ENCODE measurements around the gene ZNF628.
"Not testable (repeated sequence)": the region's sequence is repeated elsewhere in the genome, so short reads cannot be mapped to it uniquely, and the experiment has no call there.

ZNF628 gene

GRCh38 chr19:55490478-55491432 is 14.3 kb downstream of the ZNF628 start:
- H3K4me3 ChIP-seq (ENCODE audit: insufficient read depth, low read depth, low read length, poor library complexity, severe bottlenecking): no peak overlapping the region
- H3K27me3 ChIP-seq (replicated peaks; ENCODE audit: control insufficient read depth, insufficient read depth, low read length, poor library complexity, severe bottlenecking): no peaks in the 10 kb centered on the region

GRCh38 chr19:55491546-55492360 is 15.3 kb downstream of the ZNF628 start:
- no peak overlapping the region for H3K27ac ChIP-seq (ENCODE audit: insufficient read depth, low read length, poor library complexity, severe bottlenecking)
- no peak for DNase-seq
- no peak overlapping the region for H3K4me3 ChIP-seq (ENCODE audit: insufficient read depth, low read depth, low read length, poor library complexity, severe bottlenecking)
- H3K27me3 ChIP-seq (replicated peaks; ENCODE audit: control insufficient read depth, insufficient read depth, low read length, poor library complexity, severe bottlenecking): no peaks in the 10 kb centered on the region
- no peaks in the 10 kb centered on the region for H3K4me1 ChIP-seq (ENCODE audit: control insufficient read depth, insufficient read depth, low read length, poor library complexity, severe bottlenecking)
- H3K9me3 ChIP-seq (ENCODE audit: control insufficient read depth, low read length): no peaks in the 10 kb centered on the region
- no peaks in the 10 kb centered on the region for H3K36me3 ChIP-seq (ENCODE audit: control insufficient read depth, insufficient read depth, low read length)

More at GRCh38 chr19:55490478-55491432, 14.3 kb downstream of the ZNF628 start:
- Histone ChIP-seq H3K4me1 (ENCODE audit: control insufficient read depth, insufficient read depth, low read length, poor library complexity, severe bottlenecking) (no peaks in the 10 kb centered on the region), H3K9me3 (ENCODE audit: control insufficient read depth, low read length) (no peaks in the 10 kb centered on the region), H3K27ac (ENCODE audit: insufficient read depth, low read length, poor library complexity, severe bottlenecking) (no peak overlapping the region), H3K36me3 (ENCODE audit: control insufficient read depth, insufficient read depth, low read length) (no peaks in the 10 kb centered on the region)
- no peak for DNase-seq

GRCh38 chr19:55492362-55492944 is 16.0 kb downstream of the ZNF628 start:
- Histone ChIP-seq H3K4me3 (ENCODE audit: insufficient read depth, low read depth, low read length, poor library complexity, severe bottlenecking) (no peak overlapping the region), H3K27ac (ENCODE audit: insufficient read depth, low read length, poor library complexity, severe bottlenecking) (no peak overlapping the region), H3K36me3 (ENCODE audit: control insufficient read depth, insufficient read depth, low read length) (no peaks in the 10 kb centered on the region), H3K4me1 (ENCODE audit: control insufficient read depth, insufficient read depth, low read length, poor library complexity, severe bottlenecking) (no peaks in the 10 kb centered on the region), H3K27me3 (replicated peaks; ENCODE audit: control insufficient read depth, insufficient read depth, low read length, poor library complexity, severe bottlenecking) (no peaks in the 10 kb centered on the region), H3K9me3 (ENCODE audit: control insufficient read depth, low read length) (no peaks in the 10 kb centered on the region)
- no peak for DNase-seq

GRCh38 chr19:55493052-55493644 is 16.7 kb downstream of the ZNF628 start:
- no peak overlapping the region for H3K4me3 ChIP-seq (ENCODE audit: insufficient read depth, low read depth, low read length, poor library complexity, severe bottlenecking)
- H3K36me3 ChIP-seq (ENCODE audit: control insufficient read depth, insufficient read depth, low read length): no peaks in the 10 kb centered on the region
- H3K4me1 ChIP-seq (ENCODE audit: control insufficient read depth, insufficient read depth, low read length, poor library complexity, severe bottlenecking): no peaks in the 10 kb centered on the region
- no peaks in the 10 kb centered on the region for H3K27me3 ChIP-seq (replicated peaks; ENCODE audit: control insufficient read depth, insufficient read depth, low read length, poor library complexity, severe bottlenecking)
- no peak for DNase-seq
- H3K9me3 ChIP-seq (ENCODE audit: control insufficient read depth, low read length): no peaks in the 10 kb centered on the region
- H3K27ac ChIP-seq (ENCODE audit: insufficient read depth, low read length, poor library complexity, severe bottlenecking): no peak overlapping the region

GRCh38 chr19:55493645-55494171 is 17.3 kb downstream of the ZNF628 start:
- DNase-seq: no peak
- no peak overlapping the region for H3K4me3 ChIP-seq (ENCODE audit: insufficient read depth, low read depth, low read length, poor library complexity, severe bottlenecking)
- H3K27ac ChIP-seq (ENCODE audit: insufficient read depth, low read length, poor library complexity, severe bottlenecking): no peak overlapping the region
- no peaks in the 10 kb centered on the region for H3K36me3 ChIP-seq (ENCODE audit: control insufficient read depth, insufficient read depth, low read length)
- no peaks in the 10 kb centered on the region for H3K27me3 ChIP-seq (replicated peaks; ENCODE audit: control insufficient read depth, insufficient read depth, low read length, poor library complexity, severe bottlenecking)
- H3K4me1 ChIP-seq (ENCODE audit: control insufficient read depth, insufficient read depth, low read length, poor library complexity, severe bottlenecking): no peaks in the 10 kb centered on the region
- no peaks in the 10 kb centered on the region for H3K9me3 ChIP-seq (ENCODE audit: control insufficient read depth, low read length)

- no peaks in the 10 kb centered on the region for H3K36me3 ChIP-seq (ENCODE audit: control insufficient read depth, insufficient read depth, low read length)
- no peak overlapping the region for H3K27ac ChIP-seq (ENCODE audit: insufficient read depth, low read length, poor library complexity, severe bottlenecking)
- no peaks in the 10 kb centered on the region for H3K27me3 ChIP-seq (replicated peaks; ENCODE audit: control insufficient read depth, insufficient read depth, low read length, poor library complexity, severe bottlenecking)
- no peaks in the 10 kb centered on the region for H3K9me3 ChIP-seq (ENCODE audit: control insufficient read depth, low read length)
- H3K4me1 ChIP-seq (ENCODE audit: control insufficient read depth, insufficient read depth, low read length, poor library complexity, severe bottlenecking): no peaks in the 10 kb centered on the region
- DNase-seq: no peak
- no peak overlapping the region for H3K4me3 ChIP-seq (ENCODE audit: insufficient read depth, low read depth, low read length, poor library complexity, severe bottlenecking)
Observed at GRCh38 chr19:55494172-55494761, 17.9 kb downstream of the ZNF628 start.

- Histone ChIP-seq H3K36me3 (ENCODE audit: control insufficient read depth, insufficient read depth, low read length) (no peaks in the 10 kb centered on the region), H3K27me3 (replicated peaks; ENCODE audit: control insufficient read depth, insufficient read depth, low read length, poor library complexity, severe bottlenecking) (no peaks in the 10 kb centered on the region), H3K27ac (ENCODE audit: insufficient read depth, low read length, poor library complexity, severe bottlenecking) (no peak overlapping the region), H3K4me1 (ENCODE audit: control insufficient read depth, insufficient read depth, low read length, poor library complexity, severe bottlenecking) (no peaks in the 10 kb centered on the region), H3K4me3 (ENCODE audit: insufficient read depth, low read depth, low read length, poor library complexity, severe bottlenecking) (no peak overlapping the region), H3K9me3 (ENCODE audit: control insufficient read depth, low read length) (no peaks in the 10 kb centered on the region)
- DNase-seq: no peak
Observed at GRCh38 chr19:55495646-55496349, 19.4 kb downstream of the ZNF628 start.

GRCh38 chr19:55496820-55497219 is 20.4 kb downstream of the ZNF628 start:
- not testable (repeated sequence) for H3K9me3 ChIP-seq (ENCODE audit: control insufficient read depth, low read length); H3K4me1 ChIP-seq (ENCODE audit: control insufficient read depth, insufficient read depth, low read length, poor library complexity, severe bottlenecking); H3K27me3 ChIP-seq (replicated peaks; ENCODE audit: control insufficient read depth, insufficient read depth, low read length, poor library complexity, severe bottlenecking); H3K27ac ChIP-seq (ENCODE audit: insufficient read depth, low read length, poor library complexity, severe bottlenecking); H3K4me3 ChIP-seq (ENCODE audit: insufficient read depth, low read depth, low read length, poor library complexity, severe bottlenecking); DNase-seq; H3K36me3 ChIP-seq (ENCODE audit: control insufficient read depth, insufficient read depth, low read length)

GRCh38 chr19:55497763-55498162 is 21.3 kb downstream of the ZNF628 start:
- Histone ChIP-seq H3K9me3 (ENCODE audit: control insufficient read depth, low read length) (no peaks in the 10 kb centered on the region), H3K27me3 (replicated peaks; ENCODE audit: control insufficient read depth, insufficient read depth, low read length, poor library complexity, severe bottlenecking) (no peaks in the 10 kb centered on the region), H3K4me1 (ENCODE audit: control insufficient read depth, insufficient read depth, low read length, poor library complexity, severe bottlenecking) (no peaks in the 10 kb centered on the region), H3K36me3 (ENCODE audit: control insufficient read depth, insufficient read depth, low read length) (no peaks in the 10 kb centered on the region), H3K27ac (ENCODE audit: insufficient read depth, low read length, poor library complexity, severe bottlenecking) (no peak overlapping the region), H3K4me3 (ENCODE audit: insufficient read depth, low read depth, low read length, poor library complexity, severe bottlenecking) (no peak overlapping the region)
- DNase-seq: no peak

All from effector memory CD4-positive, alpha-beta T cell (primary cell).